GM12891 (cell line): ENCODE results near the gene ZNF385D.

Experiments
- POLR2A ChIP-seq: IDR thresholded peaks from 2 replicates; pipeline ENCODE4 v1.6.1; 2011; ENCODE audit warnings: low read depth, low read length, control low read depth
- POLR2AphosphoS5 ChIP-seq: IDR thresholded peaks from 2 replicates; pipeline ENCODE4 v1.6.1; 2011; ENCODE audit warnings: low read depth, low read length, control low read depth
- POU2F2 ChIP-seq: IDR thresholded peaks from 2 replicates; pipeline ENCODE4 v1.6.1; 2011; ENCODE audit warnings: low read depth, mild to moderate bottlenecking, control low read depth, low read length, moderate library complexity
- TAF1 ChIP-seq: IDR thresholded peaks from 2 replicates; pipeline ENCODE4 v1.6.1; 2011; ENCODE audit warnings: low read depth, low read length, control low read depth

- TF ChIP-seq POLR2A = no peak
- no peak for TF ChIP-seq POU2F2
- TF ChIP-seq POLR2AphosphoS5 = no peak
- TF ChIP-seq TAF1 = no peak
Measured at GRCh38 chr3:21670386-21670785, 80.6 kb downstream of the ZNF385D start.
